Testis (tissue), 3 donors: Measurements from ENCODE around the gene MOXD1. TPM values are rescaled to one million over a fixed set of nuclear protein-coding genes. Genes with fewer than 3 reads are reported as not detected.

ENCODE experiments used
- DNase-seq: peaks from one replicate; pipeline ENCODE4 v3.0.0-alpha.2; 2019
- H3K27ac ChIP-seq, 2 donors: fragments of 200-600 bp; sonication (generic); one replicate each; pipeline ENCODE4 v1.5.1; 2019
- H3K27me3 ChIP-seq: fragments of 200-600 bp; sonication (generic); one replicate; pipeline ENCODE4 v1.5.1; 2019
- H3K36me3 ChIP-seq: fragments of 200-600 bp; sonication (generic); one replicate; pipeline ENCODE4 v1.5.1; 2017; ENCODE audit warnings: low read depth; ENCODE audit errors: missing control alignments
- H3K4me1 ChIP-seq: fragments of 200-600 bp; sonication (generic); one replicate; pipeline ENCODE4 v1.5.1; 2019
- H3K4me3 ChIP-seq, 2 donors: fragments of 200-600 bp; sonication (generic); one replicate each; pipeline ENCODE4 v1.5.1; 2017 to 2019
- H3K9me3 ChIP-seq: fragments of 200-600 bp; sonication (generic); one replicate; pipeline ENCODE4 v1.5.1; 2017
- CTCF ChIP-seq, 3 experiments: fragments of 450-650 bp in 2 of 3; fragments of 200-600 bp in 1 of 3; sonication (generic) in 1 of 3; IDR thresholded peaks; one replicate each; pipeline ENCODE4 v1.5.1; 2016 to 2019; ENCODE audit warnings: antibody characterized with exemption in 3 of 3, mild to moderate bottlenecking in 2 of 3, moderate library complexity in 1 of 3
- POLR2A ChIP-seq: fragments of 450-650 bp; IDR thresholded peaks from one replicate; pipeline ENCODE4 v1.6.1; 2017; ENCODE audit warnings: antibody characterized with exemption, mild to moderate bottlenecking, moderate library complexity
- WGBS, 2 donors: methylation state at CpG; one replicate each; pipeline ENCODE4 v1.1.5; 2018; 5-methylcytosine and 5-hydroxymethylcytosine counted together
- intact Hi-C: fragments of 100-400 bp; cut with DNase I; formaldehyde crosslinking; loops from one replicate; pipeline ENCODE4 v1.15.1; 2023; ENCODE audit warnings: low total_unique reads
- polyA plus RNA-seq: library from polyadenylated mRNA; stranded (reverse); fragments of 350-450 nt; fragmentation: Illumina TruSeq; extraction: RNeasy Lipid Tissue Mini Kit (QIAGEN cat#74804); gene quantifications from one replicate; pipeline ENCODE4 v1.2.3, GENCODE V29; 2014; ENCODE audit warnings: low read depth, low replicate concordance; ENCODE audit not compliant: insufficient read depth
- total RNA-seq, 2 donors: library from RNA; depleted of rRNA; stranded (reverse); fragments of >200 nt; gene quantifications; one replicate each; pipeline ENCODE4 v1.2.3, GENCODE V29; 2016

Gene MOXD1
- total and polyA plus RNA-seq, 3 donors from 2014 or later, result 3.1 to 8.6 (median 7.4) TPM

- DNase-seq, result no peak
- H3K4me3 ChIP-seq, result no peak overlapping the region
- intact Hi-C loops, result no loop called here
- H3K4me1 ChIP-seq, result no peaks in the 10 kb centered on the region
- no peaks in the 10 kb centered on the region for H3K36me3 ChIP-seq
- no peaks in the 10 kb centered on the region for H3K9me3 ChIP-seq
- WGBS, 2 donors, result 73 to 84% methylated on average over 3 of the region's 3 CpGs
- H3K27ac ChIP-seq, result no peak overlapping the region
- no peak for TF ChIP-seq POLR2A
- TF ChIP-seq CTCF (IDR thresholded peaks at IDR 0.05), result no peak
- H3K27me3 ChIP-seq, result no peaks in the 10 kb centered on the region
These were observed 9.6 kb upstream of the MOXD1 start for GRCh38 chr6:132410830-132411229.

GRCh38 chr6:132405143-132405915 is 4.1 kb upstream of the MOXD1 start:
- WGBS, 2 donors, result 68 to 78% methylated on average over 2 of the region's 2 CpGs
- Histone ChIP-seq H3K27ac (no peak overlapping the region), H3K27me3 (no peaks in the 10 kb centered on the region), H3K4me3 (no peak overlapping the region), H3K4me1 (no peaks in the 10 kb centered on the region), H3K9me3 (no peaks in the 10 kb centered on the region), H3K36me3 (no peaks in the 10 kb centered on the region)
- DNase-seq, result no peak
- TF ChIP-seq CTCF (IDR thresholded peaks at IDR 0.05), result no peak
- TF ChIP-seq POLR2A, result no peak
- intact Hi-C loops, result no loop called here

GRCh38 chr6:132404736-132405135 is 3.5 kb upstream of the MOXD1 start:
- intact Hi-C loops, result no loop called here
- WGBS, 2 donors, result 57 to 60% methylated on average over 3 of the region's 3 CpGs
- Histone ChIP-seq H3K4me3 (no peak overlapping the region), H3K36me3 (no peaks in the 10 kb centered on the region), H3K4me1 (no peaks in the 10 kb centered on the region), H3K27ac (no peak overlapping the region), H3K9me3 (no peaks in the 10 kb centered on the region), H3K27me3 (no peaks in the 10 kb centered on the region)
- DNase-seq, result no peak
- TF ChIP-seq CTCF (IDR thresholded peaks at IDR 0.05), result no peak
- no peak for TF ChIP-seq POLR2A

GRCh38 chr6:132404330-132404729 is 3.1 kb upstream of the MOXD1 start:
- 48 to 58% methylated on average over 2 of the region's 2 CpGs for WGBS, 2 donors
- intact Hi-C loops, result no loop called here
- H3K9me3 ChIP-seq, result no peaks in the 10 kb centered on the region
- H3K4me3 ChIP-seq, result no peak overlapping the region
- H3K4me1 ChIP-seq, result no peaks in the 10 kb centered on the region
- H3K27ac ChIP-seq, result no peak overlapping the region
- no peaks in the 10 kb centered on the region for H3K36me3 ChIP-seq
- no peak for TF ChIP-seq POLR2A
- TF ChIP-seq CTCF (IDR thresholded peaks at IDR 0.05), result no peak
- no peaks in the 10 kb centered on the region for H3K27me3 ChIP-seq
- DNase-seq, result no peak
